Gastroesophageal sphincter (tissue), 3 donors: Measurements from ENCODE around the gene ITGB5.

Experiments
- POLR2A ChIP-seq, 2 donors: fragments of 450-650 bp; IDR thresholded peaks; one replicate each; pipeline ENCODE4 v1.6.1; 2017; ENCODE audit warnings: antibody characterized with exemption in 2 of 2, mild to moderate bottlenecking in 2 of 2, moderate library complexity in 1 of 2
- TF ChIP-seq, protein P1 (sequence below), 4 experiments: fragments of 200-600 bp in 2 of 4; fragments of 450-650 bp in 2 of 4; sonication (generic) in 1 of 4; IDR thresholded peaks; one replicate each; pipeline ENCODE4 v1.5.1; 2017 to 2019; ENCODE audit warnings: antibody characterized with exemption in 4 of 4, mild to moderate bottlenecking in 2 of 4, moderate library complexity in 2 of 4

DNA sequence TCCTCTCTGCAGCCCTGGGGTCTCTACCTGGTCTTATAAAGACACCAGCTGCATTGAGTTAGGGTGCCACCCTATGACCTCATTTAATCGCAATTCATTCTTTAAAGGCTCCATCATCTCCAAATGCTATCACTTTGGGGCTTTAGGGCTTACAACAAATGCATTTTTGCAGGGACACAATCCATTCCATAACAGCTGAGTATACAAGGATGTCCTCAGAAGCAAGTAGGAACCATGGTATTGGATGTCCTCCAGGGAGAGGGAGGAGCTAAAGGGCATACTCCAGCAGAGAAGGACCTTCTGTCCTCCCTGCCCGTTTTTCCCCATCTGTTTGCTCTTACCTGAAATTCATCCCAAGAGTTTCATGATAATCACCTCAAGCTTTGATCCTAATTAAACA, 126.6 kb downstream of the ITGB5 start:
- no peak for TF ChIP-seq POLR2A (IDR thresholded peaks at IDR 0.05)
- TF ChIP-seq, protein P1, sequence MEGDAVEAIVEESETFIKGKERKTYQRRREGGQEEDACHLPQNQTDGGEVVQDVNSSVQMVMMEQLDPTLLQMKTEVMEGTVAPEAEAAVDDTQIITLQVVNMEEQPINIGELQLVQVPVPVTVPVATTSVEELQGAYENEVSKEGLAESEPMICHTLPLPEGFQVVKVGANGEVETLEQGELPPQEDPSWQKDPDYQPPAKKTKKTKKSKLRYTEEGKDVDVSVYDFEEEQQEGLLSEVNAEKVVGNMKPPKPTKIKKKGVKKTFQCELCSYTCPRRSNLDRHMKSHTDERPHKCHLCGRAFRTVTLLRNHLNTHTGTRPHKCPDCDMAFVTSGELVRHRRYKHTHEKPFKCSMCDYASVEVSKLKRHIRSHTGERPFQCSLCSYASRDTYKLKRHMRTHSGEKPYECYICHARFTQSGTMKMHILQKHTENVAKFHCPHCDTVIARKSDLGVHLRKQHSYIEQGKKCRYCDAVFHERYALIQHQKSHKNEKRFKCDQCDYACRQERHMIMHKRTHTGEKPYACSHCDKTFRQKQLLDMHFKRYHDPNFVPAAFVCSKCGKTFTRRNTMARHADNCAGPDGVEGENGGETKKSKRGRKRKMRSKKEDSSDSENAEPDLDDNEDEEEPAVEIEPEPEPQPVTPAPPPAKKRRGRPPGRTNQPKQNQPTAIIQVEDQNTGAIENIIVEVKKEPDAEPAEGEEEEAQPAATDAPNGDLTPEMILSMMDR (IDR thresholded peaks at IDR 0.05): no peak
